K562 (cell line): ENCODE results near the gene USP49. TPM values are rescaled to one million over a fixed set of nuclear protein-coding genes. Genes with fewer than 3 reads are reported as not detected.

Source experiments
- ATF4 ChIP-seq: fragments of 450-650 bp; formaldehyde crosslinking; IDR thresholded peaks from 2 replicates; pipeline ENCODE4 v1.4.0; 2022; ENCODE audit warnings: mild to moderate bottlenecking, moderate library complexity
- ELF4 ChIP-seq: fragments of 450-650 bp; formaldehyde crosslinking; IDR thresholded peaks from 2 replicates; pipeline ENCODE4 v1.4.0; 2022; ENCODE audit warnings: missing genetic modification characterization
- FIP1L1 ChIP-seq: fragments of 200-400 bp; formaldehyde crosslinking; IDR thresholded peaks from 2 replicates; pipeline ENCODE4 v1.6.1; 2018; ENCODE audit warnings: mild to moderate bottlenecking, low read depth, low read length; ENCODE audit not compliant: poor library complexity, severe bottlenecking
- FOXJ2 ChIP-seq: fragments of 200-800 bp; sonication (Bioruptor generic); IDR thresholded peaks from 2 replicates; pipeline ENCODE4 v1.6.1; 2016; ENCODE audit warnings: missing genetic modification characterization, missing compliant biosample characterization
- FOXM1 ChIP-seq, 2 experiments: fragments of 450-650 bp in 1 of 2; sonication (generic) in 1 of 2; formaldehyde crosslinking in 1 of 2; IDR thresholded peaks; 2 replicates each; pipeline versions ENCODE4 v1.6.1 to v1.9.0; 2017 to 2022; ENCODE audit warnings: low read depth in 2 of 2, mild to moderate bottlenecking in 2 of 2, missing genetic modification reagents in 1 of 2, moderate library complexity in 1 of 2
- GATAD2A ChIP-seq: fragments of 450-650 bp; IDR thresholded peaks from 2 replicates; pipeline ENCODE4 v1.6.1; 2017
- GATAD2B ChIP-seq: fragments of 450-650 bp; IDR thresholded peaks from 2 replicates; pipeline ENCODE4 v1.6.1; 2017; ENCODE audit warnings: mild to moderate bottlenecking, borderline replicate concordance
- MXI1 ChIP-seq: IDR thresholded peaks from 2 replicates; pipeline ENCODE4 v1.6.1; 2011; ENCODE audit warnings: low read depth, mild to moderate bottlenecking, improper control_type of control experiment, low read length
- NBN ChIP-seq: fragments of 450-650 bp; IDR thresholded peaks from 2 replicates; pipeline ENCODE4 v1.6.1; 2016; ENCODE audit warnings: low read depth, mild to moderate bottlenecking
- RBFOX2 ChIP-seq: fragments of 200-400 bp; formaldehyde crosslinking; IDR thresholded peaks from 2 replicates; pipeline ENCODE4 v1.6.1; 2017; ENCODE audit warnings: low read depth, mild to moderate bottlenecking, low read length, moderate library complexity
- RBM25 ChIP-seq: fragments of 200-400 bp; formaldehyde crosslinking; IDR thresholded peaks from 2 replicates; pipeline ENCODE4 v1.6.1; 2018; ENCODE audit warnings: low read length, low read depth, moderate library complexity; ENCODE audit not compliant: severe bottlenecking
- SP1 ChIP-seq: sonication (generic); formaldehyde crosslinking; IDR thresholded peaks from 2 replicates; pipeline ENCODE4 v1.8.1; 2022; ENCODE audit warnings: mild to moderate bottlenecking, missing genetic modification reagents
- STAT5B ChIP-seq: fragments of 250-450 bp; sonication (Bioruptor Pico); IDR thresholded peaks from 2 replicates; pipeline ENCODE4 v1.8.0; 2021; ENCODE audit warnings: mild to moderate bottlenecking, inconsistent platforms
- TAF15 ChIP-seq: fragments of 200-400 bp; formaldehyde crosslinking; IDR thresholded peaks from 2 replicates; pipeline ENCODE4 v1.6.1; 2017; ENCODE audit warnings: mild to moderate bottlenecking, low read depth, low read length, moderate library complexity
- TOE1 ChIP-seq, 2 experiments: fragments of 450-650 bp in 1 of 2; sonication (generic) in 1 of 2; formaldehyde crosslinking in 1 of 2; IDR thresholded peaks; 2 replicates each; pipeline versions ENCODE4 v1.7.1 to v1.8.0; 2016 to 2022; ENCODE audit warnings: borderline replicate concordance in 2 of 2, mild to moderate bottlenecking in 2 of 2, antibody characterized with exemption in 1 of 2, inconsistent platforms in 1 of 2, low read depth in 1 of 2, missing genetic modification reagents in 1 of 2, moderate library complexity in 1 of 2
- YY1 ChIP-seq, 3 experiments: IDR thresholded peaks; 2 replicates each; pipeline ENCODE4 v1.6.1; 2011; ENCODE audit warnings: low read length in 2 of 3, mild to moderate bottlenecking in 2 of 3, moderate library complexity in 2 of 3, borderline replicate concordance in 1 of 3, control low read depth in 1 of 3, low read depth in 1 of 3; ENCODE audit not compliant: insufficient read depth in 3 of 3, insufficient replicate concordance in 2 of 3, control insufficient read depth in 1 of 3, insufficient read length in 1 of 3; ENCODE audit errors: extremely low read depth in 1 of 3
- ZFPM2 ChIP-seq: fragments of 250-450 bp; sonication (Bioruptor Pico); IDR thresholded peaks from 2 replicates; pipeline ENCODE4 v1.5.1; 2022; ENCODE audit warnings: mild to moderate bottlenecking
- polyA plus RNA-seq, 8 experiments: library from polyadenylated mRNA; depleted of rRNA in 4 of 8; stranded (reverse) in 5 of 8; unstranded in 3 of 8; fragments of >200 nt; fragmentation: Nextera tagmentation in 2 of 8; fragmentation: Illumina TruSeq in 1 of 8; extraction: Ambion mirVana in 2 of 8; extraction: Trizol in 1 of 8; gene quantifications; 2 replicates each; pipeline versions ENCODE4 v1.2.1 to v1.2.3, GENCODE V29; 2011 to 2014; ENCODE audit warnings: inconsistent platforms in 1 of 8, missing spikeins in 1 of 8
- total RNA-seq, 7 experiments: library from RNA; depleted of rRNA in 6 of 7; stranded (reverse); fragments of >200 nt in 6 of 7; fragmentation: Illumina TruSeq in 2 of 7; extraction: Trizol in 2 of 7; gene quantifications; 2 replicates each; pipeline versions ENCODE4 v1.2.1 to v1.2.3, GENCODE V29; 2011 to 2021; ENCODE audit warnings: low replicate concordance in 1 of 7
- TF ChIP-seq, protein P1 (sequence below), 2 experiments: fragments of 200-800 bp in 1 of 2; sonication (Bioruptor generic) in 1 of 2; sonication (generic) in 1 of 2; formaldehyde crosslinking in 1 of 2; IDR thresholded peaks in 1 of 2; conservative IDR thresholded peaks in 1 of 2; 2 replicates each; pipeline versions ENCODE4 v1.5.0 to v1.6.1; 2016 to 2020; ENCODE audit warnings: missing compliant biosample characterization in 1 of 2, missing genetic modification characterization in 1 of 2, missing genetic modification reagents in 1 of 2
- TF ChIP-seq, protein P2 (sequence below), 2 experiments: fragments of 150-350 bp in 1 of 2; IDR thresholded peaks; 2 replicates each; pipeline ENCODE4 v1.6.1; 2012 to 2016; ENCODE audit warnings: low read depth in 2 of 2, low read length in 2 of 2, mild to moderate bottlenecking in 1 of 2, moderate library complexity in 1 of 2

Gene USP49
- total and polyA plus RNA-seq, 9 of the 15 experiments (the other 6 are each of a cell fraction or from before 2014, with no cell fraction given): 1.0 to 9.9 (median 6.5) TPM

GRCh38 chr6:41779788-41780550 is 115.2 kb downstream of the USP49 start, which contains the start of gene FRS3 (continued):
- peak; percentile 54 for TF ChIP-seq RBFOX2
- TF ChIP-seq NBN: peak; percentile 60; the same call in 1 of the 2 replicates
- peak; percentile 38; the same call in 1 of the 2 replicates for TF ChIP-seq TOE1 (IDR thresholded peaks at IDR 0.05; ENCODE audit: borderline replicate concordance)
- no peak for TF ChIP-seq TOE1 (CRISPR knock-in tag; IDR thresholded peaks at IDR 0.05; ENCODE audit: borderline replicate concordance, low read depth)
- no peak for TF ChIP-seq FOXM1 (IDR thresholded peaks at IDR 0.05; ENCODE audit: low read depth)
- TF ChIP-seq FOXM1 (CRISPR knock-in tag; IDR thresholded peaks at IDR 0.05; ENCODE audit: low read depth): 0 out of 2 replicates have a peak, but pooled peaks have one; percentile 71
- TF ChIP-seq, protein P1, sequence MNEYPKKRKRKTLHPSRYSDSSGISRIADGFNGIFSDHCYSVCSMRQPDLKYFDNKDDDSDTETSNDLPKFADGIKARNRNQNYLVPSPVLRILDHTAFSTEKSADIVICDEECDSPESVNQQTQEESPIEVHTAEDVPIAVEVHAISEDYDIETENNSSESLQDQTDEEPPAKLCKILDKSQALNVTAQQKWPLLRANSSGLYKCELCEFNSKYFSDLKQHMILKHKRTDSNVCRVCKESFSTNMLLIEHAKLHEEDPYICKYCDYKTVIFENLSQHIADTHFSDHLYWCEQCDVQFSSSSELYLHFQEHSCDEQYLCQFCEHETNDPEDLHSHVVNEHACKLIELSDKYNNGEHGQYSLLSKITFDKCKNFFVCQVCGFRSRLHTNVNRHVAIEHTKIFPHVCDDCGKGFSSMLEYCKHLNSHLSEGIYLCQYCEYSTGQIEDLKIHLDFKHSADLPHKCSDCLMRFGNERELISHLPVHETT (CRISPR knock-in tag; conservative IDR thresholded peaks at IDR 0.05 in 1 of 2, IDR thresholded peaks at IDR 0.05 in 1 of 2): peak in 1 of 2 experiments; percentile 99; a peak in 2 of 4 replicates
- peak; percentile 90 for TF ChIP-seq FIP1L1
- 0 out of 2 replicates have a peak, but pooled peaks have one; percentile 17 for TF ChIP-seq FOXJ2 (tag)
- no peak for TF ChIP-seq ZFPM2 (CRISPR knock-in tag)
- TF ChIP-seq TAF15: no peak
- TF ChIP-seq GATAD2B: peak; percentile 95
- TF ChIP-seq SP1 (CRISPR knock-in tag): peak; percentile 99
- TF ChIP-seq YY1 (IDR thresholded peaks at IDR 0.05; ENCODE audit: borderline replicate concordance in 1 of 3, control insufficient read depth in 1 of 3, extremely low read depth in 1 of 3, insufficient read depth in 3 of 3, insufficient read length in 1 of 3, insufficient replicate concordance in 2 of 3, low read depth in 1 of 3, low read length in 2 of 3): peak in 2 of 3 experiments; percentile 5 to 66
- peak; percentile 35 for TF ChIP-seq RBM25
- peak; percentile 84 for TF ChIP-seq ELF4
- 0 out of 2 replicates have a peak, but pooled peaks have one; percentile 28 for TF ChIP-seq MXI1
- TF ChIP-seq, protein P2, sequence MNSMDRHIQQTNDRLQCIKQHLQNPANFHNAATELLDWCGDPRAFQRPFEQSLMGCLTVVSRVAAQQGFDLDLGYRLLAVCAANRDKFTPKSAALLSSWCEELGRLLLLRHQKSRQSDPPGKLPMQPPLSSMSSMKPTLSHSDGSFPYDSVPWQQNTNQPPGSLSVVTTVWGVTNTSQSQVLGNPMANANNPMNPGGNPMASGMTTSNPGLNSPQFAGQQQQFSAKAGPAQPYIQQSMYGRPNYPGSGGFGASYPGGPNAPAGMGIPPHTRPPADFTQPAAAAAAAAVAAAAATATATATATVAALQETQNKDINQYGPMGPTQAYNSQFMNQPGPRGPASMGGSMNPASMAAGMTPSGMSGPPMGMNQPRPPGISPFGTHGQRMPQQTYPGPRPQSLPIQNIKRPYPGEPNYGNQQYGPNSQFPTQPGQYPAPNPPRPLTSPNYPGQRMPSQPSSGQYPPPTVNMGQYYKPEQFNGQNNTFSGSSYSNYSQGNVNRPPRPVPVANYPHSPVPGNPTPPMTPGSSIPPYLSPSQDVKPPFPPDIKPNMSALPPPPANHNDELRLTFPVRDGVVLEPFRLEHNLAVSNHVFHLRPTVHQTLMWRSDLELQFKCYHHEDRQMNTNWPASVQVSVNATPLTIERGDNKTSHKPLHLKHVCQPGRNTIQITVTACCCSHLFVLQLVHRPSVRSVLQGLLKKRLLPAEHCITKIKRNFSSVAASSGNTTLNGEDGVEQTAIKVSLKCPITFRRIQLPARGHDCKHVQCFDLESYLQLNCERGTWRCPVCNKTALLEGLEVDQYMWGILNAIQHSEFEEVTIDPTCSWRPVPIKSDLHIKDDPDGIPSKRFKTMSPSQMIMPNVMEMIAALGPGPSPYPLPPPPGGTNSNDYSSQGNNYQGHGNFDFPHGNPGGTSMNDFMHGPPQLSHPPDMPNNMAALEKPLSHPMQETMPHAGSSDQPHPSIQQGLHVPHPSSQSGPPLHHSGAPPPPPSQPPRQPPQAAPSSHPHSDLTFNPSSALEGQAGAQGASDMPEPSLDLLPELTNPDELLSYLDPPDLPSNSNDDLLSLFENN (IDR thresholded peaks at IDR 0.05; ENCODE audit: low read depth in 2 of 2, low read length in 2 of 2): 0 out of 4 replicates have a peak, but pooled peaks of 1 of the 2 experiments have one; percentile 60
- TF ChIP-seq STAT5B (CRISPR knock-in tag): no peak
- TF ChIP-seq ATF4 (CRISPR knock-in tag): no peak
- peak; percentile 46; the same call in 1 of the 2 replicates for TF ChIP-seq GATAD2A
